IMR-90 (cell line): Measurements from ENCODE around the gene MAP3K13. TPM values are rescaled to one million over a fixed set of nuclear protein-coding genes. Genes with fewer than 3 reads are reported as not detected.

ENCODE experiments used
- ATAC-seq: fragments of 200-7000 bp; cut with Tn5 transposase; 2 replicates; pipeline ENCODE4 v1.9.1; 2020; ENCODE audit warnings: low read depth, mild to moderate bottlenecking, moderate library complexity
- BruUV-seq: library from RNA; stranded (reverse); fragments of 400-500 nt; replicated peaks from 2 replicates; lab custom pipeline; 2021; lab: Mats Ljungman, UMichigan
- CTCF ChIA-PET: fragments of 300-600 bp; formaldehyde crosslinking; extraction: SDS; loops from one replicate; lab custom pipeline; 2021; ENCODE audit warnings: antibody characterized with exemption; lab: Yijun Ruan, JAX
- POLR2A ChIA-PET: fragments of 300-600 bp; sonication (Branson Sonifier 250); formaldehyde crosslinking; loops from one replicate; lab custom pipeline; 2022; ENCODE audit warnings: antibody characterized with exemption; ENCODE audit not compliant: unreplicated experiment; lab: Charles Lee
- DNase-seq: peaks from one replicate; pipeline ENCODE4 v3.0.0; 2013
- H2AFZ ChIP-seq: replicated peaks from 2 replicates; pipeline ENCODE3; 2013; ENCODE audit warnings: low read length, mild to moderate bottlenecking; ENCODE audit not compliant: poor library complexity
- H2AK5ac ChIP-seq: 2 replicates; pipeline ENCODE4 v1.6.1; 2013; ENCODE audit warnings: low read depth, low read length, inconsistent platforms
- H2AK9ac ChIP-seq: replicated peaks from 2 replicates; pipeline ENCODE3; 2013; ENCODE audit warnings: mild to moderate bottlenecking, low read depth, low read length, moderate library complexity; ENCODE audit not compliant: poor library complexity
- H2BK120ac ChIP-seq: 2 replicates; pipeline ENCODE4 v1.6.1; 2013; ENCODE audit warnings: low read depth, low read length, inconsistent platforms
- H2BK15ac ChIP-seq: 3 replicates; pipeline ENCODE4 v1.6.1; 2013; ENCODE audit warnings: low read depth, low read length, inconsistent platforms
- H2BK20ac ChIP-seq: 2 replicates; pipeline ENCODE4 v1.6.1; 2013; ENCODE audit warnings: low read depth, mild to moderate bottlenecking, inconsistent platforms, low read length, moderate library complexity
- H2BK5ac ChIP-seq: 2 replicates; pipeline ENCODE4 v1.6.1; 2013; ENCODE audit warnings: mild to moderate bottlenecking, low read depth, low read length, inconsistent platforms; ENCODE audit not compliant: poor library complexity, severe bottlenecking
- H3K14ac ChIP-seq: replicated peaks from 2 replicates; pipeline ENCODE4 v1.6.1; 2013; ENCODE audit warnings: low read depth, low read length, inconsistent platforms
- H3K18ac ChIP-seq: 2 replicates; pipeline ENCODE4 v1.6.1; 2013; ENCODE audit warnings: low read depth, low read length, control low read depth
- H3K23ac ChIP-seq: 2 replicates; pipeline ENCODE4 v1.6.1; 2013; ENCODE audit warnings: low read depth, low read length, inconsistent platforms
- H3K27ac ChIP-seq: 2 replicates; pipeline ENCODE4 v1.5.1; 2013; ENCODE audit warnings: mild to moderate bottlenecking, control low read depth, low read length; ENCODE audit not compliant: insufficient read depth
- H3K27me3 ChIP-seq: 2 replicates; pipeline ENCODE4 v1.6.1; 2013; ENCODE audit warnings: low read length; ENCODE audit not compliant: control insufficient read depth, insufficient read depth
- H3K36me3 ChIP-seq: 2 replicates; pipeline ENCODE4 v1.6.1; 2013; ENCODE audit warnings: low read length, mixed read lengths; ENCODE audit not compliant: control insufficient read depth, insufficient read depth
- H3K4ac ChIP-seq: 2 replicates; pipeline ENCODE4 v1.6.1; 2013; ENCODE audit warnings: low read depth, low read length, inconsistent platforms
- H3K4me1 ChIP-seq: 2 replicates; pipeline ENCODE4 v1.6.1; 2013; ENCODE audit warnings: low read length, mixed read lengths; ENCODE audit not compliant: control insufficient read depth, insufficient read depth
- H3K4me2 ChIP-seq: 2 replicates; pipeline ENCODE4 v1.6.1; 2013; ENCODE audit warnings: low read depth, mild to moderate bottlenecking, control low read depth, low read length, moderate library complexity
- H3K4me3 ChIP-seq: 2 replicates; pipeline ENCODE4 v1.5.1; 2013; ENCODE audit warnings: low read depth, mild to moderate bottlenecking, control low read depth, low read length, moderate library complexity; ENCODE audit not compliant: insufficient read depth
- H3K56ac ChIP-seq: 2 replicates; pipeline ENCODE4 v1.6.1; 2013; ENCODE audit warnings: low read length, inconsistent platforms; ENCODE audit not compliant: insufficient read depth; ENCODE audit errors: extremely low read depth
- H3K79me1 ChIP-seq, 2 experiments: 2 replicates each; pipeline ENCODE4 v1.6.1; 2013; ENCODE audit warnings: low read length in 2 of 2, inconsistent platforms in 1 of 2, low read depth in 1 of 2
- H3K9ac ChIP-seq: 2 replicates; pipeline ENCODE4 v1.6.1; 2013; ENCODE audit warnings: low read depth, low read length, control low read depth
- H3K9me1 ChIP-seq: 2 replicates; pipeline ENCODE4 v1.6.1; 2013; ENCODE audit warnings: low read length, inconsistent platforms; ENCODE audit not compliant: insufficient read depth
- H3K9me3 ChIP-seq: 2 replicates; pipeline ENCODE4 v1.6.1; 2013; ENCODE audit warnings: low read length; ENCODE audit not compliant: control insufficient read depth, insufficient read depth
- H4K20me1 ChIP-seq: 2 replicates; pipeline ENCODE4 v1.6.1; 2013; ENCODE audit warnings: low read length, inconsistent platforms; ENCODE audit not compliant: insufficient read depth
- H4K5ac ChIP-seq: 2 replicates; pipeline ENCODE4 v1.6.1; 2013; ENCODE audit warnings: mild to moderate bottlenecking, low read depth, low read length, control low read depth
- H4K8ac ChIP-seq, 2 experiments: 2 replicates each; pipeline ENCODE4 v1.6.1; 2013; ENCODE audit warnings: low read depth in 2 of 2, low read length in 2 of 2, control low read depth in 1 of 2, inconsistent platforms in 1 of 2
- H4K91ac ChIP-seq: 2 replicates; pipeline ENCODE4 v1.6.1; 2013; ENCODE audit warnings: low read depth, low read length, inconsistent platforms; ENCODE audit not compliant: insufficient read depth
- BHLHE40 ChIP-seq: fragments of 150-350 bp; IDR thresholded peaks from 2 replicates; pipeline ENCODE4 v1.6.1; 2016; ENCODE audit warnings: mild to moderate bottlenecking, low read depth, low read length
- CHD1 ChIP-seq: IDR thresholded peaks from 2 replicates; pipeline ENCODE4 v1.6.1; 2012; ENCODE audit warnings: low read depth, low read length, improper control_type of control experiment
- CTCF ChIP-seq: conservative IDR thresholded peaks from 2 replicates; pipeline ENCODE4 v1.5.1; 2012; ENCODE audit warnings: mild to moderate bottlenecking, low read depth, low read length, improper control_type of control experiment
- ELK1 ChIP-seq: fragments of 150-350 bp; IDR thresholded peaks from 2 replicates; pipeline ENCODE4 v1.6.1; 2016; ENCODE audit warnings: low read depth, mild to moderate bottlenecking, low read length, moderate library complexity, borderline replicate concordance
- FOS ChIP-seq: fragments of 150-350 bp; IDR thresholded peaks from 2 replicates; pipeline ENCODE4 v1.6.1; 2016; ENCODE audit warnings: low read depth, low read length
- MAFK ChIP-seq: IDR thresholded peaks from 2 replicates; pipeline ENCODE4 v1.6.1; 2012; ENCODE audit warnings: low read depth, low read length, improper control_type of control experiment
- MAZ ChIP-seq: IDR thresholded peaks from 2 replicates; pipeline ENCODE4 v1.6.1; 2012; ENCODE audit warnings: low read depth, mild to moderate bottlenecking, low read length, improper control_type of control experiment, moderate library complexity, borderline replicate concordance
- NFE2L2 ChIP-seq: fragments of 150-350 bp; IDR thresholded peaks from 2 replicates; pipeline ENCODE4 v1.6.1; 2016; ENCODE audit warnings: low read depth, mild to moderate bottlenecking, low read length
- POLR2A ChIP-seq: IDR thresholded peaks from 2 replicates; pipeline ENCODE4 v1.6.1; 2012; ENCODE audit warnings: mild to moderate bottlenecking, low read depth, low read length
- RAD21 ChIP-seq: IDR thresholded peaks from 2 replicates; pipeline ENCODE4 v1.6.1; 2012; ENCODE audit warnings: low read length, improper control_type of control experiment
- RCOR1 ChIP-seq: IDR thresholded peaks from 2 replicates; pipeline ENCODE4 v1.6.1; 2012; ENCODE audit warnings: mild to moderate bottlenecking, low read length, improper control_type of control experiment; ENCODE audit not compliant: insufficient replicate concordance
- RFX5 ChIP-seq: IDR thresholded peaks from 2 replicates; pipeline ENCODE4 v1.8.0; 2012; ENCODE audit warnings: low read depth, mild to moderate bottlenecking, low read length, moderate library complexity
- SMC3 ChIP-seq: fragments of 150-350 bp; IDR thresholded peaks from 2 replicates; pipeline ENCODE4 v1.6.1; 2016; ENCODE audit warnings: low read depth, mild to moderate bottlenecking, antibody characterized with exemption, low read length, moderate library complexity
- USF2 ChIP-seq: fragments of 150-350 bp; IDR thresholded peaks from 2 replicates; pipeline ENCODE4 v1.6.1; 2017; ENCODE audit warnings: mild to moderate bottlenecking, antibody characterized with exemption, low read length, low read depth
- WGBS, 2 experiments: methylation state at CpG; one replicate each; pipeline versions ENCODE4 v1.1.5 to v1.1.7; 2013; ENCODE audit warnings: missing lambda C conversion rate in 2 of 2; ENCODE audit not compliant: insufficient read length in 1 of 2; ENCODE audit errors: extremely low coverage in 2 of 2; 5-methylcytosine and 5-hydroxymethylcytosine counted together
- dilution Hi-C: fragments of 300-500 bp; cut with HindIII; formaldehyde crosslinking; loops from one replicate; pipeline ENCODE4 v1.14.3; 2018; ENCODE audit warnings: low sequenced_read_pairs; ENCODE audit not compliant: unreplicated experiment
- in situ Hi-C: fragments of 300-500 bp; cut with MboI; formaldehyde crosslinking; loops from 3 replicates; pipeline ENCODE4 v1.14.3; 2019; ENCODE audit warnings: low sequenced_read_pairs, inconsistent platforms, mixed read lengths
- intact Hi-C: fragments of 100-400 bp; cut with micrococcal nuclease; formaldehyde crosslinking; loops from 2 replicates; pipeline ENCODE4 v1.10.0; 2022
- polyA plus RNA-seq, 3 experiments: library from polyadenylated mRNA; depleted of rRNA; stranded (reverse); fragments of >200 nt; gene quantifications; 2 replicates each; pipeline ENCODE4 v1.2.3, GENCODE V29; 2012; ENCODE audit warnings: low replicate concordance in 1 of 3
- total RNA-seq: library from RNA; depleted of rRNA; stranded (reverse); fragments of >200 nt; gene quantifications from 2 replicates; pipeline ENCODE4 v1.2.3, GENCODE V29; 2012

MAP3K13 gene
- total and polyA plus RNA-seq, 2 of the 4 experiments (the other 2 are of a cell fraction): 9.9 to 17.6 TPM

- in situ Hi-C loops (no loop called here), dilution Hi-C loops (no loop called here), intact Hi-C loops (no loop called here)
- Histone ChIP-seq H3K4me1 (peaks cover 3% of the 10 kb centered on the region; the same call in 1 of the 2 replicates), H3K4ac (no peak overlapping the region), H3K27me3 (no peaks in the 10 kb centered on the region), H3K4me2 (no peak overlapping the region), H2AK5ac (no peak overlapping the region), H3K18ac (no peak overlapping the region), H4K5ac (no peak overlapping the region), H2BK15ac (no peak overlapping the region), H3K9me1 (no peaks in the 10 kb centered on the region), H3K9ac (no peak overlapping the region), H3K14ac (no peak overlapping the region), H4K20me1 (no peaks in the 10 kb centered on the region), H3K23ac (no peak overlapping the region), H3K9me3 (no peaks in the 10 kb centered on the region), H4K8ac (no peak overlapping the region), H3K79me1 (no peaks in the 10 kb centered on the region), H3K56ac (no peak overlapping the region), H2BK120ac (no peak overlapping the region), H2BK5ac (no peak overlapping the region), H2AFZ (no peak overlapping the region), H2AK9ac (no peak overlapping the region), H2BK20ac (no peak overlapping the region), H3K4me3 (no peak overlapping the region), H3K27ac (no peak overlapping the region), H3K36me3 (no peaks in the 10 kb centered on the region), H4K91ac (no peak overlapping the region)
- DNase-seq (peak; percentile 61), ATAC-seq (peak; percentile 83)
- ChIA-PET CTCF (interaction anchor here (1.2 kb wide), 1 partner anchor 14 kb away, joined by 3 read pairs; no protein-coding TSS in a partner anchor), POLR2A (no interaction called here)
- no CpG with 5 or more reads among the region's 5 CpGs for WGBS, 2 experiments
- no TSS peak for BruUV-seq
- TF ChIP-seq MAFK (no peak), FOS (no peak), RFX5 (no peak), USF2 (no peak), RCOR1 (no peak), POLR2A (no peak), NFE2L2 (no peak), SMC3 (no peak), ELK1 (no peak), BHLHE40 (no peak), RAD21 (no peak), CHD1 (no peak), CTCF (no peak), MAZ (no peak)
Measured at GRCh38 chr3:185402561-185402960, 39.6 kb downstream of the MAP3K13 start.
